Measurements from ENCODE around the gene FOXN4.

Gene FOXN4

GRCh38 chr12:109288571-109288970 is 20.5 kb downstream of the FOXN4 start:
- H3K4me3 ChIP-seq (ENCODE audit: low read depth, low read length), result no peak overlapping the region
- TF ChIP-seq, protein P1, sequence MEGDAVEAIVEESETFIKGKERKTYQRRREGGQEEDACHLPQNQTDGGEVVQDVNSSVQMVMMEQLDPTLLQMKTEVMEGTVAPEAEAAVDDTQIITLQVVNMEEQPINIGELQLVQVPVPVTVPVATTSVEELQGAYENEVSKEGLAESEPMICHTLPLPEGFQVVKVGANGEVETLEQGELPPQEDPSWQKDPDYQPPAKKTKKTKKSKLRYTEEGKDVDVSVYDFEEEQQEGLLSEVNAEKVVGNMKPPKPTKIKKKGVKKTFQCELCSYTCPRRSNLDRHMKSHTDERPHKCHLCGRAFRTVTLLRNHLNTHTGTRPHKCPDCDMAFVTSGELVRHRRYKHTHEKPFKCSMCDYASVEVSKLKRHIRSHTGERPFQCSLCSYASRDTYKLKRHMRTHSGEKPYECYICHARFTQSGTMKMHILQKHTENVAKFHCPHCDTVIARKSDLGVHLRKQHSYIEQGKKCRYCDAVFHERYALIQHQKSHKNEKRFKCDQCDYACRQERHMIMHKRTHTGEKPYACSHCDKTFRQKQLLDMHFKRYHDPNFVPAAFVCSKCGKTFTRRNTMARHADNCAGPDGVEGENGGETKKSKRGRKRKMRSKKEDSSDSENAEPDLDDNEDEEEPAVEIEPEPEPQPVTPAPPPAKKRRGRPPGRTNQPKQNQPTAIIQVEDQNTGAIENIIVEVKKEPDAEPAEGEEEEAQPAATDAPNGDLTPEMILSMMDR (IDR thresholded peaks at IDR 0.05; ENCODE audit: low read depth, low read length), result no peak

GRCh38 chr12:109287811-109288469 is 21.1 kb downstream of the FOXN4 start:
- TF ChIP-seq, protein P1 (IDR thresholded peaks at IDR 0.05; ENCODE audit: low read depth, low read length), result no peak
- H3K4me3 ChIP-seq (ENCODE audit: low read depth, low read length), result no peak overlapping the region

DNA sequence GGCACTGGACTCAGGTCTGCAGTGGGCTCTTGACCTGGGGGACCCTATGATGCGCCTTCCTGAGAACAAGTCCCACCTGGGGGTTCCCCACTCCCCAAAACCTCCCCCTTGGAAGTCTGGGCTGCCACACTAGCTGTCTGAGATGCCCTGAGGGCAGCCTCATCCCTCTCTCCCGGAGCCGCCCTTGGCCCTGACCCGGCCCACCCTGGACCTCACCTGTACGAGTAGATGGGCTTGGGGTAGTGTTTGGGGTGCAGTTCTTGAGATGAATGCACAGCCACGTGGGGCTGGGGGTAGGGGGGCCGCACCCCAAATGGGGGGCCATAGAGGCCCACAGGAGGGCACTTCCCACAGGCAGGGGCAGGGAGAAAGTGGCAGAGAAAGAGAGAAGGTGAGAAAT is 21.9 kb downstream of the FOXN4 start:
- TF ChIP-seq, protein P1 (IDR thresholded peaks at IDR 0.05; ENCODE audit: low read depth, low read length), result no peak
- H3K4me3 ChIP-seq (ENCODE audit: low read depth, low read length), result no peak overlapping the region

GRCh38 chr12:109286652-109287051 is 22.4 kb downstream of the FOXN4 start:
- TF ChIP-seq, protein P1 (IDR thresholded peaks at IDR 0.05; ENCODE audit: low read depth, low read length), result no peak
- no peak overlapping the region for H3K4me3 ChIP-seq (ENCODE audit: low read depth, low read length)

GRCh38 chr12:109286252-109286651 is 22.8 kb downstream of the FOXN4 start:
- TF ChIP-seq, protein P1 (IDR thresholded peaks at IDR 0.05; ENCODE audit: low read depth, low read length), result no peak
- no peak overlapping the region for H3K4me3 ChIP-seq (ENCODE audit: low read depth, low read length)

- no peak overlapping the region for H3K4me3 ChIP-seq (ENCODE audit: low read depth, low read length)
- TF ChIP-seq, protein P1 (IDR thresholded peaks at IDR 0.05; ENCODE audit: low read depth, low read length), result no peak
Measured at GRCh38 chr12:109284392-109284791, 24.7 kb downstream of the FOXN4 start.

DNA sequence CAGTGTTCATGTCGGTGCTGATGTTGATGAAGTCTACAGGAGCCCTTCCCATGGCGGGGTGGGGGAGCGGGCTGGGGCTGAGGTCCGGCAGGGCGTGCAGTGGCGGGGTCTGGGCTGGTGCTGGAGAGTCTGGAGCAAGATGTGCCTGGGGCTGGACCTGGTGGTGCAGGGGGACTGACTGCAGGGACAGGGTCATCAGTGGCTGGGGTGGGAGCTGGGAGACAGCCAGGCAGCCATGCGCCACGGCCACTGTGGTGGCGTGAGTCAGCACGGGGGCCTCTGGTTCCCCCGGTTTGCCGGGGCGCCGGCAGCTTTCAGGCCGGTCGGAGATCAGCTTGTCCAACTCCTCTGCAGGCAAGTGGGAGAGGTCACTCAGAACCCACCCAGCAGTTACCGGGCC is 27.6 kb downstream of the FOXN4 start:
- TF ChIP-seq, protein P1 (IDR thresholded peaks at IDR 0.05; ENCODE audit: low read depth, low read length), result no peak

More for the DNA sequence above, 27.6 kb downstream of the FOXN4 start:
- H3K4me3 ChIP-seq (ENCODE audit: low read depth, low read length), result no peak overlapping the region
